ENCODE measurements around the gene NUP98. TPM values are rescaled to one million over a fixed set of nuclear protein-coding genes. Genes with fewer than 3 reads are reported as not detected.
A peak's percentile ranks its signal among the peaks of the same experiment; 100 is the strongest.

Gene NUP98
- total RNA-seq, 6 experiments from 2014 or later, result 29.7 to 69.0 (median 34.3) TPM

- DNase-seq, result no peak
- Histone ChIP-seq H3K4me1 (peaks cover 0 to 12% (median 0%) of the 10 kb centered on the region in 4 donors), H3K9me3 (no peaks in the 10 kb centered on the region), H3K4me3 (no peak overlapping the region), H3K27me3 (no peaks in the 10 kb centered on the region), H3K36me3 (peaks cover 10 to 61% (median 33%) of the 10 kb centered on the region in 4 donors), H3K27ac (no peak overlapping the region)
- 75% methylated on average over 9 of the region's 12 CpGs for WGBS (ENCODE audit: insufficient coverage, low coverage, low lambda C conversion rate, missing lambda C conversion rate)
- ATAC-seq, result no peak
- intact Hi-C loops (cut with DNase I), result no loop called here
- TF ChIP-seq CTCF (IDR thresholded peaks at IDR 0.05), result no peak
Observed at GRCh38 chr11:3684129-3684818, 113.1 kb downstream of the NUP98 start.

GRCh38 chr11:3683039-3683438 lies 114.3 kb downstream of the NUP98 start:
- H3K27me3 ChIP-seq, result no peaks in the 10 kb centered on the region
- DNase-seq (no peak), ATAC-seq (no peak)
- no peaks in the 10 kb centered on the region for H3K9me3 ChIP-seq
- peaks cover 10 to 64% (median 34%) of the 10 kb centered on the region in 4 donors for H3K36me3 ChIP-seq
- intact Hi-C loops (cut with DNase I), result no loop called here
- peaks cover 0 to 12% (median 0%) of the 10 kb centered on the region in 4 donors for H3K4me1 ChIP-seq
- 100% methylated on average over 1 of the region's 9 CpGs for WGBS (ENCODE audit: insufficient coverage, low coverage, low lambda C conversion rate, missing lambda C conversion rate)
- H3K27ac ChIP-seq, result no peak overlapping the region
- no peak for TF ChIP-seq POLR2A (IDR thresholded peaks at IDR 0.05)
- TF ChIP-seq CTCF (IDR thresholded peaks at IDR 0.05), result no peak
- H3K4me3 ChIP-seq, result no peak overlapping the region

GRCh38 chr11:3679077-3679476 lies 118.3 kb downstream of the NUP98 start:
- TF ChIP-seq CTCF (IDR thresholded peaks at IDR 0.05) (no peak), POLR2A (IDR thresholded peaks at IDR 0.05) (no peak)
- H3K27me3 ChIP-seq, result no peaks in the 10 kb centered on the region
- peaks cover 5 to 94% (median 48%) of the 10 kb centered on the region in 4 donors for H3K36me3 ChIP-seq
- DNase-seq (no peak), ATAC-seq (no peak)
- WGBS (ENCODE audit: insufficient coverage, low coverage, low lambda C conversion rate, missing lambda C conversion rate), result 100% methylated on average over 2 of the region's 3 CpGs
- H3K4me3 ChIP-seq, result no peak overlapping the region
- H3K9me3 ChIP-seq, result no peaks in the 10 kb centered on the region
- intact Hi-C loops (cut with DNase I), result no loop called here
- H3K27ac ChIP-seq, result no peak overlapping the region
- no peaks in the 10 kb centered on the region for H3K4me1 ChIP-seq

- H3K27me3 ChIP-seq, result no peaks in the 10 kb centered on the region
- WGBS (ENCODE audit: insufficient coverage, low coverage, low lambda C conversion rate, missing lambda C conversion rate), result 97% methylated on average over 7 of the region's 11 CpGs
- H3K4me3 ChIP-seq, result no peak overlapping the region
- DNase-seq (no peak), ATAC-seq (peak in 3 of 4 donors; percentile 20 to 36 (median 30))
- H3K9me3 ChIP-seq, result no peaks in the 10 kb centered on the region
- TF ChIP-seq CTCF (IDR thresholded peaks at IDR 0.05) (no peak), POLR2A (IDR thresholded peaks at IDR 0.05) (no peak)
- no peaks in the 10 kb centered on the region for H3K4me1 ChIP-seq
- intact Hi-C loops (cut with DNase I), result no loop called here
- peaks cover 5 to 81% (median 32%) of the 10 kb centered on the region in 4 donors for H3K36me3 ChIP-seq
- no peak overlapping the region for H3K27ac ChIP-seq
Observed at GRCh38 chr11:3675971-3676370, 121.4 kb downstream of the NUP98 start.

Data from right lobe of liver (tissue), 6 donors.